ENCODE data around the gene ZDHHC12.

The ZDHHC12 gene

DNA sequence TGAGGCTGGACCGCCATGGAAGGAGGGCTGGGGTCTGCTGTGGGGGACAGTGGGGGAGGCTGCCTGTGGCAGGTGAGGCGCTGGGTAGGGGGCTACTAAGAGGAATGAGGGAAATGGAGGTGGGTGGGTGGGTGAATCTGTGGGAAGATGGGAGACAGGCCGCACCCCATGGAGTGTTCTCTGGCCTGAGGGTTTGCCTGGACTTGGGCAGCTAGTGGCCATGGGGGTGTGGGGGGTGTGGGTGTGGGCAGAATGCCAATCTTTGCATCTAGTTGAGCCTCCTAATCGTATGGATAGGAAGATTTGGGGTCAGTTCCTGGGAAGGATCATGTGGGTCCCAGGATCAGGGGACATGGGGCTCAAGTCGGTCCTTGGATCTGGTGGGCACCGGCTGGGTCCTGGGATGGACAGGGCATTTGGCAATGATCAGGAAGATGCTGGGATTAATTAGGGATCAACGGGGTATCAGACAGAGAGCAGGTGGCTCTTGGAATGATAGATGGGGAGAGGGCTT, 518 bp downstream of the ZDHHC12 start:
- TF ChIP-seq, protein P1, sequence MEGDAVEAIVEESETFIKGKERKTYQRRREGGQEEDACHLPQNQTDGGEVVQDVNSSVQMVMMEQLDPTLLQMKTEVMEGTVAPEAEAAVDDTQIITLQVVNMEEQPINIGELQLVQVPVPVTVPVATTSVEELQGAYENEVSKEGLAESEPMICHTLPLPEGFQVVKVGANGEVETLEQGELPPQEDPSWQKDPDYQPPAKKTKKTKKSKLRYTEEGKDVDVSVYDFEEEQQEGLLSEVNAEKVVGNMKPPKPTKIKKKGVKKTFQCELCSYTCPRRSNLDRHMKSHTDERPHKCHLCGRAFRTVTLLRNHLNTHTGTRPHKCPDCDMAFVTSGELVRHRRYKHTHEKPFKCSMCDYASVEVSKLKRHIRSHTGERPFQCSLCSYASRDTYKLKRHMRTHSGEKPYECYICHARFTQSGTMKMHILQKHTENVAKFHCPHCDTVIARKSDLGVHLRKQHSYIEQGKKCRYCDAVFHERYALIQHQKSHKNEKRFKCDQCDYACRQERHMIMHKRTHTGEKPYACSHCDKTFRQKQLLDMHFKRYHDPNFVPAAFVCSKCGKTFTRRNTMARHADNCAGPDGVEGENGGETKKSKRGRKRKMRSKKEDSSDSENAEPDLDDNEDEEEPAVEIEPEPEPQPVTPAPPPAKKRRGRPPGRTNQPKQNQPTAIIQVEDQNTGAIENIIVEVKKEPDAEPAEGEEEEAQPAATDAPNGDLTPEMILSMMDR (IDR thresholded peaks at IDR 0.05; ENCODE audit: insufficient read depth, low read depth, low read length, missing control alignments), result no peak
- H3K4me3 ChIP-seq (ENCODE audit: low read length), result peak overlapping the region; percentile 92
- DNase-seq (ENCODE audit: low read depth), result no peak

DNA sequence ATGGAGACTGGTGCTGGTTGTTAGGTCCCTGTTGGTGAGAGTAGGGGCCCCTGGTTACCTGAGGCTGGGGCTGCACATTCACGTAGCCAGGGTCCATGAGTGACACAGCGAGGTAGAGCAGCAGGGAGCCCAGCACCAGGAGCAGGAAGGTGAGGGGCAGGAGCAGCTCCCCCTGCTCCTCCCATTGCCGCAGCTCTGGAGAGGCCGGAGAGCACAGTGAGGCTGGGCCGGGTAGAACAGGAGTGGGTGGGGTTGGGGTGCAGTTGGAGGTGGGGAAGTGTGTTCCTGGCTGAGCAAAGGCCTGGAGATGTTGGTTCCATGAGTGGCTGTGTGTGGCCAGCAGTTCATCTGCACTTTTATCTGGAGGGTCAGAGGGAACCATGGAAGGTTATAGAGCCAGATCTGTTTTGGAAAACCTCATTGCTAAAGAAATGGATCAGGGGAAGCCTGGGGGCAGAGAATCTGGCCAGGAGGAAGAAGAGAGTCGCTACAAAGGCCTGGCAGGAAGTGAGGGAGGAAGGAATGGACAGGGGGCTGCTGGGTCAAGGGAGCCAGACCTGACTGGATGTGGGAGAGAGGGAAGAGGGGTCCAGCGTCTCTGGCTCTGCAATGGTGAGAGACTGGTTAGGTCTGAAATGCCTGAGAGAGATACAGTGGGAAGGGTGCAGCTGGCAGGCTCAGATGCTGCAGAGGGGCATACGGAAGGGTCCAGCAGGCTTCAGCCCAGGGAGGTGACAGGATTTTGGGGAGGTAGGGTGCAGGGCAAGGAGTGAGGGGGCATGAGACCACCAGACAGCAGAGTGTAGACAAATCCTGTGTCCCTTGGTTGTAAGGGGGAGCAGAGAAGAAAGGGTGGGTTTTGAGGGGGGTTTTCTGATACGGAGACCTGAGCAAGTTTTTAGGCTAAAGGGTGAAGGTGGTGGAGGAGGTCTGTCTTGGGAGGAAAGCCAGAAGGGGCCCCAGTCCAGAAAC, 1.3 kb downstream of the ZDHHC12 start:
- TF ChIP-seq, protein P1 (IDR thresholded peaks at IDR 0.05; ENCODE audit: insufficient read depth, low read depth, low read length, missing control alignments), result no peak
- no peak for DNase-seq (ENCODE audit: low read depth)
- H3K4me3 ChIP-seq (ENCODE audit: low read length), result peak overlapping the region; percentile 92

DNA sequence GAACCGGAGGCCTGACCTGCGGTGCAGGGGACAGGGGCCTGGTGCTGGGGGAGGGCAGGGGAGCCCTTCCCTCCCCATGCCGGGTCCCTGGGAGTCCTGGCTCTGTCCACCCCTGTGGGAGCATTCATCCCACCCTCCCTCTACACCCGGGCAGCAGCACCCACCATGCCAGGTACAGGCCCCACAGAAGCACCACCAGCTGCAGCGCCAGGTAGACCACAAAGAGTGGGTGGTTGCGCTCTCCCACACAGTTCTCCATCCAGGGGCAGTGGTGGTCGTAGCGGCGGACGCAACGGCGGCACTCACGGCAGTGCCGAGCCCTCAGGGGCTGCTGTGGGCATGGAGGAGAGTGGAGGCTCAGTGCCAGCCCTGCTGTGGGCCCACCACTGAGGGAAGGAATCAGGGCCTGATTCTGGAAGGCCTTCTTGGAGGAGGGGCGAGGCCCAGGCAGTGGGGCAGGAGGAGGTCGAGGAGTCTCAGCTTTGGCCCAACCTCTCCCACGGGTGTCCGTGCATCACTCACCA, 2.4 kb downstream of the ZDHHC12 start:
- DNase-seq (ENCODE audit: low read depth), result no peak
- H3K4me3 ChIP-seq (ENCODE audit: low read length), result no peak overlapping the region
- TF ChIP-seq, protein P1 (IDR thresholded peaks at IDR 0.05; ENCODE audit: insufficient read depth, low read depth, low read length, missing control alignments), result no peak

DNA sequence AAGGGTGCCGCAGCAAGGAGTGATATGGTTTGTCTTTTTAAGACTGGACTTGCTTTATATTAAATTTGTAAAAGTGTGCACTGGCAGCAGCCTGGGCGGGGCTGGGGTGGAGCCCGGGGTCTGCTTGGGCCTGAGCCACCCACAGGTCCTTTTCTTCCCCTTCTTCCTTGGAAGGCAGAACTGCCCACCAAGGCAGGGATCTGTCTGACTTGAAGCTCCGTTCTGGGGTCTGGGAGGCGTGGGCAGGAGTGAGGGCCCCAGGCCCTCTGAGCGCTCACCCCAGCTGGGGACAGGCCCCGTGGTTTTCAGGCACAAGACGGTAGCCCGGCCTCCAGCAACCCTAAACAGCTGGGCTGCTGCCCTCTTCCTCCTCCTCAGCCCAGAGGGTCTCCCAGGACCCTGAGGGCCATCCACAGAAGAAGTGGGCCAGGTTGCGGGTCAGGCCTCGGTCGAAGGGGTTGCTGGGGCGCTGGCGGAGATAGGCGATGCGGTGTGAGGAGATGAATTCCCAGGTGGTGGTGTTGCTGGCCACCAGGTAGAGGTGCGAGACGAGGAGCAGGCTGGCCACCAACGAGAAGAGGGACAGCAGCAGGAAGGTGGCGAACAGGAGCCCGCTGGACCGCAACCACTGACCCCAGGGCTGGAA, 3.0 kb downstream of the ZDHHC12 start:
- no peak for DNase-seq (ENCODE audit: low read depth)
- no peak overlapping the region for H3K4me3 ChIP-seq (ENCODE audit: low read length)
- TF ChIP-seq, protein P1 (IDR thresholded peaks at IDR 0.05; ENCODE audit: insufficient read depth, low read depth, low read length, missing control alignments), result no peak

DNA sequence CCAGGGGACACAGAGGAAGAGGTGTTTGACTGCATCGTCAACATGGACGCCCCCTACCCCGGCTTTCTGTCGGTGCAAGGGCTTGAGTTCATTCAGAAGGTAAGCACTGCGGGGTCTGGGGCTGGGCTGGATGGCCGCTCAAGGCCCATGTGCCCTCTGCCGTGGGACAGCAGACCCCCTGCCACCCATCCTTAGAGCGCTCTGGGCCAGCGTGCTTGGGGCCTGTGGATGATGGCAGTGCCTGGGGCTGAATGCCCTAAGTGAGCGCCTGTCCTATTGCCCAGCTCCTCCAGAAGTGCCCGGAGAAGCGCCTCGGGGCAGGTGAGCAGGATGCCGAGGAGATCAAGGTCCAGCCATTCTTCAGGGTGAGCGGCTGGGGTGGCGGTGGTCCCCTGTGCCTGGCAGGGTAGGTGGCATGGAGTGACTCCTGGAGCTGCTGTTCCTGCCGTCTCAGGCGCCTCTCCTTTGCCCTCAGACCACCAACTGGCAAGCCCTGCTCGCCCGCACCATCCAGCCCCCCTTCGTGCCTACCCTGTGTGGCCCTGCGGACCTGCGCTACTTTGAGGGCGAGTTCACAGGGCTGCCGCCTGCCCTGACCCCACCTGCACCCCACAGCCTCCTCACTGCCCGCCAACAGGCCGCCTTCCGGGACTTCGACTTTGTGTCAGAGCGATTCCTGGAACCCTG, 3.9 kb downstream of the ZDHHC12 start:
- no peak for DNase-seq (ENCODE audit: low read depth)
- no peak overlapping the region for H3K4me3 ChIP-seq (ENCODE audit: low read length)
- TF ChIP-seq, protein P1 (IDR thresholded peaks at IDR 0.05; ENCODE audit: insufficient read depth, low read depth, low read length, missing control alignments), result no peak

DNA sequence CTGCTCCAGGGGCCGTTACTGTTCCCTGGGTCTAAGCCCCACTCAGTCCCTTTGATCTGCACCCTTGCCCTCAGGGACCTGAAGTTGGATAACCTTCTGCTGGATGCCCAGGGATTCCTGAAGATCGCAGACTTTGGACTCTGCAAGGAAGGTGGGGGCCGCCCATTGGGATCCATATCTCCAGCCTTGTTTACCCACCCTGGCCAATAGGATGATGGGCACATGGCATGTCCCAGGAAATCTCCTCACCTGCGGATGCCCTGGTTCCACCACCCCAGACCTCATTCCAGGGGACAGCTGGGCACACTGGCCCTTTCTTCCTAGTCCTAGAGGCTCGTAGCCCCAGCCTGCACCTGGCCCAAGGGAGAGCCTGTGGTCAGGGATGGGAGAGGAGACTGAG, 5.5 kb downstream of the ZDHHC12 start:
- H3K4me3 ChIP-seq (ENCODE audit: low read length), result no peak overlapping the region
- TF ChIP-seq, protein P1 (IDR thresholded peaks at IDR 0.05; ENCODE audit: insufficient read depth, low read depth, low read length, missing control alignments), result no peak
- DNase-seq (ENCODE audit: low read depth), result no peak
